HL-60 (cell line): ENCODE results near the gene PSMB5.
"Not testable (repeated sequence)": the region's sequence is repeated elsewhere in the genome, so short reads cannot be mapped to it uniquely, and the experiment has no call there.

Experiments
- DNase-seq, 2 experiments: peaks; one replicate each; pipeline ENCODE4 v3.0.0-alpha.2; 2010 to 2020; ENCODE audit warnings: low read depth in 1 of 2, low spot score in 1 of 2
- H3K27ac ChIP-seq: fragments of 250-450 bp; sonication (Bioruptor Pico); replicated peaks from 2 replicates; pipeline ENCODE4 v1.5.1; 2020; ENCODE audit warnings: mild to moderate bottlenecking, moderate library complexity
- H3K27me3 ChIP-seq: fragments of 250-450 bp; sonication (Bioruptor Pico); 2 replicates; pipeline ENCODE4 v1.5.1; 2021; ENCODE audit warnings: mild to moderate bottlenecking, moderate library complexity; ENCODE audit not compliant: insufficient read depth, poor library complexity, severe bottlenecking
- H3K4me3 ChIP-seq: replicated peaks from 2 replicates; pipeline ENCODE4 v1.5.1; 2011; ENCODE audit warnings: mild to moderate bottlenecking, control low read depth, low read length; ENCODE audit not compliant: insufficient read depth
- CTCF ChIP-seq: IDR thresholded peaks from one replicate; pipeline ENCODE4 v1.5.1; 2011; ENCODE audit warnings: low read length, control low read depth, inconsistent platforms; ENCODE audit not compliant: insufficient read depth
- GABPA ChIP-seq: IDR thresholded peaks from 2 replicates; pipeline ENCODE4 v1.6.1; 2012; ENCODE audit warnings: low read depth
- POLR2AphosphoS5 ChIP-seq: IDR thresholded peaks from 2 replicates; pipeline ENCODE4 v1.6.1; 2012; ENCODE audit warnings: low read depth
- REST ChIP-seq: IDR thresholded peaks from 2 replicates; pipeline ENCODE4 v1.6.1; 2012; ENCODE audit warnings: low read depth; ENCODE audit not compliant: insufficient replicate concordance
- SPI1 ChIP-seq: IDR thresholded peaks from 2 replicates; pipeline ENCODE4 v1.6.1; 2012; ENCODE audit warnings: low read depth, mild to moderate bottlenecking, borderline replicate concordance

Gene PSMB5

GRCh38 chr14:23006188-23006534, 28.5 kb downstream of the PSMB5 start:
- Histone ChIP-seq H3K27ac (peak overlapping the region; percentile 89), H3K4me3 (peak overlapping the region; percentile 57), H3K27me3 (no peaks in the 10 kb centered on the region)
- no peak for DNase-seq
- no peak for TF ChIP-seq CTCF
- no peak for TF ChIP-seq REST
- TF ChIP-seq GABPA: no peak
- TF ChIP-seq POLR2AphosphoS5: no peak
- TF ChIP-seq SPI1: no peak

- Histone ChIP-seq H3K4me3 (no peak overlapping the region), H3K27ac (peak overlapping the region; percentile 89), H3K27me3 (no peaks in the 10 kb centered on the region)
- TF ChIP-seq REST: no peak
- peak; percentile 49; the same call in 1 of the 2 replicates for TF ChIP-seq SPI1
- no peak for DNase-seq
These were observed 29.1 kb downstream of the PSMB5 start for GRCh38 chr14:23005451-23006187.

GRCh38 chr14:23004274-23004673, 30.4 kb downstream of the PSMB5 start:
- H3K27me3 ChIP-seq, DNase-seq: not testable (repeated sequence)

GRCh38 chr14:23002592-23002991, 32.1 kb downstream of the PSMB5 start:
- no peak for DNase-seq
- TF ChIP-seq CTCF (no peak), GABPA (no peak), POLR2AphosphoS5 (no peak), REST (no peak), SPI1 (no peak)
- Histone ChIP-seq H3K27ac (no peak overlapping the region), H3K4me3 (no peak overlapping the region), H3K27me3 (no peaks in the 10 kb centered on the region)

More at GRCh38 chr14:23004274-23004673, 30.4 kb downstream of the PSMB5 start:
- H3K27ac ChIP-seq, H3K4me3 ChIP-seq: not testable (repeated sequence)
